ENCODE results near the gene OR51B6. TPM values are rescaled to one million over a fixed set of nuclear protein-coding genes. Genes with fewer than 3 reads are reported as not detected.

Gene OR51B6
- total and polyA plus RNA-seq, 4 donors: not detected

DNA sequence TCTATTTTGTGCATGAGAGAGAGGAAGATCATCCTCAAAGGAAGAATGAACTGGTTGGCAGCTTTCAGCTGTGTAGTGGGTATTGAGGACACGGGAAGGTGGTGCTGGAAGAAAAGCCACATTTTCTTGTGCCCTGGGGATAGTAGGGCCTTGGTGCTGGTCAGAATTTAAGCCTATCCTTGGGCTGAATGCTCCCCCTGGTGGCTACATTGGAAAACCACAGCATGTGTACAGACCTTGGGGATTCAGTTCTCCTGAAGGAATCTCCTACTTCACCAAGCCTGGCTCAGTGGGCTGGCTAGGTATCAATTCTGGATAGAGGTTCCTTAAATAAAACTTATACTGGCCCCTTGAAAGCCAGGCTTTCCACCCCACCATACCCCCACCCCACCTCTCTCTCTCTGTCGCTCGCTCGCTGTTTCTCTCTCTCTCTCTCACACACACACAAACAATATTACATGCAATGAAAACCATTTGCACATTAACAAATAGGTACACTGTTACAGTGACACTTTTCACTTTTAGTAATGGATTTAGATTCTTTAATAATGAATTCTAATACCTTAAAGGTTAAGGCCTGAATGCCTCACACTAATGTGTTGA lies 29.5 kb downstream of the OR51B6 start:
- Histone ChIP-seq H3K36me3 (ENCODE audit: control insufficient read depth in 4 of 4, insufficient read depth in 4 of 4, low read length in 4 of 4) (no peaks in the 10 kb centered on the region), H3K9ac (ENCODE audit: insufficient read depth in 1 of 2, low read length in 2 of 2) (no peak overlapping the region), H3K4me3 (no peak overlapping the region), H3K27ac (ENCODE audit: low read depth in 1 of 2, low read length in 1 of 2) (no peak overlapping the region), H3K9me3 (ENCODE audit: control insufficient read depth in 4 of 4, insufficient read depth in 3 of 4, low read length in 3 of 4) (no peaks in the 10 kb centered on the region), H3K27me3 (ENCODE audit: control insufficient read depth in 3 of 3, insufficient read depth in 3 of 3, low read length in 2 of 3) (no peaks in the 10 kb centered on the region), H3K4me1 (ENCODE audit: control insufficient read depth in 5 of 5, insufficient read depth in 5 of 5, low read length in 5 of 5) (no peaks in the 10 kb centered on the region)
- peak; percentile 34 to 60 (median 57) for DNase-seq
- ATAC-seq (ENCODE audit: insufficient read depth, low FRiP score): no peak
- WGBS, 2 donors: 78 to 83% methylated on average over 4 of the region's 4 CpGs
- TF ChIP-seq, protein P1, sequence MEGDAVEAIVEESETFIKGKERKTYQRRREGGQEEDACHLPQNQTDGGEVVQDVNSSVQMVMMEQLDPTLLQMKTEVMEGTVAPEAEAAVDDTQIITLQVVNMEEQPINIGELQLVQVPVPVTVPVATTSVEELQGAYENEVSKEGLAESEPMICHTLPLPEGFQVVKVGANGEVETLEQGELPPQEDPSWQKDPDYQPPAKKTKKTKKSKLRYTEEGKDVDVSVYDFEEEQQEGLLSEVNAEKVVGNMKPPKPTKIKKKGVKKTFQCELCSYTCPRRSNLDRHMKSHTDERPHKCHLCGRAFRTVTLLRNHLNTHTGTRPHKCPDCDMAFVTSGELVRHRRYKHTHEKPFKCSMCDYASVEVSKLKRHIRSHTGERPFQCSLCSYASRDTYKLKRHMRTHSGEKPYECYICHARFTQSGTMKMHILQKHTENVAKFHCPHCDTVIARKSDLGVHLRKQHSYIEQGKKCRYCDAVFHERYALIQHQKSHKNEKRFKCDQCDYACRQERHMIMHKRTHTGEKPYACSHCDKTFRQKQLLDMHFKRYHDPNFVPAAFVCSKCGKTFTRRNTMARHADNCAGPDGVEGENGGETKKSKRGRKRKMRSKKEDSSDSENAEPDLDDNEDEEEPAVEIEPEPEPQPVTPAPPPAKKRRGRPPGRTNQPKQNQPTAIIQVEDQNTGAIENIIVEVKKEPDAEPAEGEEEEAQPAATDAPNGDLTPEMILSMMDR (IDR thresholded peaks at IDR 0.05; ENCODE audit: control extremely low read depth, extremely low read depth): peak; percentile 35

DNA sequence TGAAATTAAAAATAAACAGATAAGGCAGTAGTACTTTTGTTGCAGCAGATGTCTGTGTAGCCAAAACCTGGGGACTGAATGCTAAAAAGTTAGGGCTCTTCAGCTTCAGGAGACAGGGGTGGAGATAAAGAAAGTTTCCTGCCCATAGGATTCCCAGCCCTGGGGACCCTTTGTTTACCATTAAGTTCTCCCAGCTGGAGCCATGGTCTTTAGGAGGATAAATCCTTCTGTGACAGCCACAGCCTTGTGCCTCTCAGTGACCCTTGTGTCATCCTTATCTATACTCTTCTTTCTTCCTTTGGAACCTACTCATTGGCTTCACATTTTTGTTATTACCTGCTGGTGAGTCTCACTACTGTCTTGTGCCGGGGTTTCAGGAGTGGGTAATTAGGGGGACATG lies 32.3 kb downstream of the OR51B6 start, which contains the start of gene OR51M1:
OR51M1 (plus strand) TSS at position 237 of the 400 bp plus-strand sequence. CDS start 5,587 bp downstream, outside the sequence.
- WGBS, 2 donors: 65 to 85% methylated on average over 1 of the region's 1 CpG
- H3K4me1 ChIP-seq (ENCODE audit: control insufficient read depth in 5 of 5, insufficient read depth in 5 of 5, low read length in 5 of 5): no peaks in the 10 kb centered on the region
- no peaks in the 10 kb centered on the region for H3K36me3 ChIP-seq (ENCODE audit: control insufficient read depth in 4 of 4, insufficient read depth in 4 of 4, low read length in 4 of 4)
- no peak for ATAC-seq (ENCODE audit: insufficient read depth, low FRiP score)
- H3K27me3 ChIP-seq (ENCODE audit: control insufficient read depth in 3 of 3, insufficient read depth in 3 of 3, low read length in 2 of 3): no peaks in the 10 kb centered on the region
- DNase-seq: no peak
- H3K4me3 ChIP-seq: no peak within 1 kb of the TSS
- no peak within 1 kb of the TSS for H3K9ac ChIP-seq (ENCODE audit: insufficient read depth in 1 of 2, low read length in 2 of 2)
- TF ChIP-seq, protein P1 (IDR thresholded peaks at IDR 0.05; ENCODE audit: control extremely low read depth, extremely low read depth): no peak
- H3K27ac ChIP-seq (ENCODE audit: low read depth in 1 of 2, low read length in 1 of 2): no peak within 1 kb of the TSS
- H3K9me3 ChIP-seq (ENCODE audit: control insufficient read depth in 4 of 4, insufficient read depth in 3 of 4, low read length in 3 of 4): no peaks in the 10 kb centered on the region

GRCh38 chr11:5384335-5384734 lies 33.0 kb downstream of the OR51B6 start:
- no peak for ATAC-seq (ENCODE audit: insufficient read depth, low FRiP score)

More at GRCh38 chr11:5384335-5384734, 33.0 kb downstream of the OR51B6 start:
- 87 to 91% methylated on average over 2 of the region's 2 CpGs for WGBS, 2 donors
- TF ChIP-seq, protein P1 (IDR thresholded peaks at IDR 0.05; ENCODE audit: control extremely low read depth, extremely low read depth): no peak
- no peak overlapping the region for H3K4me3 ChIP-seq
- H3K4me1 ChIP-seq (ENCODE audit: control insufficient read depth in 5 of 5, insufficient read depth in 5 of 5, low read length in 5 of 5): no peaks in the 10 kb centered on the region
- no peaks in the 10 kb centered on the region for H3K9me3 ChIP-seq (ENCODE audit: control insufficient read depth in 4 of 4, insufficient read depth in 3 of 4, low read length in 3 of 4)
- H3K27me3 ChIP-seq (ENCODE audit: control insufficient read depth in 3 of 3, insufficient read depth in 3 of 3, low read length in 2 of 3): no peaks in the 10 kb centered on the region
- no peak overlapping the region for H3K27ac ChIP-seq (ENCODE audit: low read depth in 1 of 2, low read length in 1 of 2)
- DNase-seq: no peak
- H3K9ac ChIP-seq (ENCODE audit: insufficient read depth in 1 of 2, low read length in 2 of 2): no peak overlapping the region
- H3K36me3 ChIP-seq (ENCODE audit: control insufficient read depth in 4 of 4, insufficient read depth in 4 of 4, low read length in 4 of 4): no peaks in the 10 kb centered on the region
